SJCRH30 (cell line): ENCODE results near the gene PRR16. TPM values are rescaled to one million over a fixed set of nuclear protein-coding genes. Genes with fewer than 3 reads are reported as not detected.

Experiments
- DNase-seq, 2 experiments: peaks; one replicate each; pipeline ENCODE4 v3.0.0-alpha.2; 2015 to 2020
- H3K27ac ChIP-seq: fragments of 250-450 bp; sonication (Bioruptor Pico); 2 replicates; pipeline ENCODE4 v1.5.1; 2020; ENCODE audit warnings: mild to moderate bottlenecking, moderate library complexity
- H3K27me3 ChIP-seq: fragments of 250-450 bp; sonication (Bioruptor Pico); 2 replicates; pipeline ENCODE4 v1.5.1; 2020; ENCODE audit warnings: mild to moderate bottlenecking, moderate library complexity
- H3K36me3 ChIP-seq: fragments of 250-450 bp; sonication (Bioruptor Pico); 2 replicates; pipeline ENCODE4 v1.5.1; 2020; ENCODE audit warnings: mild to moderate bottlenecking, moderate library complexity
- H3K4me1 ChIP-seq: fragments of 250-450 bp; sonication (Bioruptor Pico); 2 replicates; pipeline ENCODE4 v1.5.1; 2020; ENCODE audit warnings: mild to moderate bottlenecking, moderate library complexity
- H3K4me3 ChIP-seq: fragments of 250-450 bp; sonication (Bioruptor Pico); 2 replicates; pipeline ENCODE4 v1.5.1; 2020; ENCODE audit warnings: mild to moderate bottlenecking, moderate library complexity
- H3K9me3 ChIP-seq: fragments of 250-450 bp; sonication (Bioruptor Pico); replicated peaks from 2 replicates; pipeline ENCODE4 v1.5.1; 2020; ENCODE audit warnings: mild to moderate bottlenecking, moderate library complexity
- total RNA-seq: library from RNA; depleted of rRNA; stranded (reverse); fragments of >200 nt; shearing (Covaris generic); gene quantifications from 2 replicates; pipeline ENCODE4 v1.2.3, GENCODE V29; 2014

PRR16 gene
- total RNA-seq, 1 experiment from 2014 or later, result 0.20 TPM

- no peak for DNase-seq
- no peaks in the 10 kb centered on the region for H3K27me3 ChIP-seq
- no peak overlapping the region for H3K4me3 ChIP-seq
- no peaks in the 10 kb centered on the region for H3K4me1 ChIP-seq
- H3K27ac ChIP-seq, result no peak overlapping the region
- H3K36me3 ChIP-seq, result no peaks in the 10 kb centered on the region
- H3K9me3 ChIP-seq, result no peaks in the 10 kb centered on the region
Measured at GRCh38 chr5:120552638-120553037, 88.5 kb downstream of the PRR16 start.

GRCh38 chr5:120555345-120555744 lies 91.2 kb downstream of the PRR16 start:
- DNase-seq, result no peak
- Histone ChIP-seq H3K4me3 (no peak overlapping the region), H3K4me1 (no peaks in the 10 kb centered on the region), H3K36me3 (no peaks in the 10 kb centered on the region), H3K9me3 (no peaks in the 10 kb centered on the region), H3K27me3 (no peaks in the 10 kb centered on the region), H3K27ac (no peak overlapping the region)

GRCh38 chr5:120564013-120564412 lies 99.9 kb downstream of the PRR16 start:
- no peaks in the 10 kb centered on the region for H3K9me3 ChIP-seq

GRCh38 chr5:120567066-120567465 lies 103.0 kb downstream of the PRR16 start:
- H3K36me3 ChIP-seq, result no peaks in the 10 kb centered on the region
- H3K4me1 ChIP-seq, result no peaks in the 10 kb centered on the region
- H3K9me3 ChIP-seq, result no peaks in the 10 kb centered on the region
- H3K4me3 ChIP-seq, result no peak overlapping the region
- DNase-seq, result no peak
- H3K27ac ChIP-seq, result no peak overlapping the region
- no peaks in the 10 kb centered on the region for H3K27me3 ChIP-seq

More at GRCh38 chr5:120564013-120564412, 99.9 kb downstream of the PRR16 start:
- Histone ChIP-seq H3K27ac (no peak overlapping the region), H3K4me3 (no peak overlapping the region), H3K27me3 (no peaks in the 10 kb centered on the region), H3K4me1 (no peaks in the 10 kb centered on the region), H3K36me3 (no peaks in the 10 kb centered on the region)
- DNase-seq, result no peak

- Histone ChIP-seq H3K27me3 (no peaks in the 10 kb centered on the region), H3K27ac (no peak overlapping the region), H3K9me3 (no peaks in the 10 kb centered on the region), H3K4me1 (no peaks in the 10 kb centered on the region), H3K4me3 (no peak overlapping the region), H3K36me3 (no peaks in the 10 kb centered on the region)
- DNase-seq, result no peak
Measured at GRCh38 chr5:120567921-120568320, 103.8 kb downstream of the PRR16 start.

- DNase-seq, result no peak
- Histone ChIP-seq H3K9me3 (no peaks in the 10 kb centered on the region), H3K4me1 (no peaks in the 10 kb centered on the region), H3K27ac (no peak overlapping the region), H3K36me3 (no peaks in the 10 kb centered on the region), H3K27me3 (no peaks in the 10 kb centered on the region), H3K4me3 (no peak overlapping the region)
Measured at GRCh38 chr5:120568711-120569110, 104.6 kb downstream of the PRR16 start.

- DNase-seq, result no peak
- H3K4me1 ChIP-seq, result no peaks in the 10 kb centered on the region
- H3K4me3 ChIP-seq, result no peak overlapping the region
- H3K9me3 ChIP-seq, result no peaks in the 10 kb centered on the region
- H3K36me3 ChIP-seq, result no peaks in the 10 kb centered on the region
- no peak overlapping the region for H3K27ac ChIP-seq
- H3K27me3 ChIP-seq, result no peaks in the 10 kb centered on the region
Measured at GRCh38 chr5:120576588-120576987, 112.5 kb downstream of the PRR16 start.

GRCh38 chr5:120582635-120583034 lies 118.5 kb downstream of the PRR16 start:
- DNase-seq, result no peak
- Histone ChIP-seq H3K9me3 (0 out of 2 replicates have a peak, but pooled peaks cover 3% of the 10 kb centered on the region), H3K4me1 (no peaks in the 10 kb centered on the region), H3K27ac (no peak overlapping the region), H3K27me3 (no peaks in the 10 kb centered on the region), H3K36me3 (no peaks in the 10 kb centered on the region), H3K4me3 (no peak overlapping the region)

GRCh38 chr5:120586646-120587045 lies 122.5 kb downstream of the PRR16 start:
- Histone ChIP-seq H3K9me3 (0 out of 2 replicates have a peak, but pooled peaks cover 3% of the 10 kb centered on the region), H3K27me3 (no peaks in the 10 kb centered on the region)
- no peak for DNase-seq

GRCh38 chr5:120591911-120592310 lies 127.8 kb downstream of the PRR16 start:
- no peak for DNase-seq
- Histone ChIP-seq H3K4me3 (no peak overlapping the region), H3K27me3 (no peaks in the 10 kb centered on the region), H3K36me3 (no peaks in the 10 kb centered on the region), H3K4me1 (no peaks in the 10 kb centered on the region), H3K9me3 (no peaks in the 10 kb centered on the region), H3K27ac (no peak overlapping the region)

More at GRCh38 chr5:120586646-120587045, 122.5 kb downstream of the PRR16 start:
- Histone ChIP-seq H3K27ac (no peak overlapping the region), H3K4me3 (no peak overlapping the region), H3K4me1 (no peaks in the 10 kb centered on the region), H3K36me3 (no peaks in the 10 kb centered on the region)

- H3K27me3 ChIP-seq, result no peaks in the 10 kb centered on the region
- no peak overlapping the region for H3K4me3 ChIP-seq
- peaks cover 6% of the 10 kb centered on the region for H3K4me1 ChIP-seq
- no peaks in the 10 kb centered on the region for H3K36me3 ChIP-seq
- DNase-seq, result no peak
- H3K27ac ChIP-seq, result no peak overlapping the region
- 0 out of 2 replicates have a peak, but pooled peaks cover 3% of the 10 kb centered on the region for H3K9me3 ChIP-seq
Measured at GRCh38 chr5:120599576-120599975, 135.5 kb downstream of the PRR16 start.

GRCh38 chr5:120600639-120601038 lies 136.5 kb downstream of the PRR16 start:
- Histone ChIP-seq H3K4me1 (peaks cover 14% of the 10 kb centered on the region), H3K36me3 (no peaks in the 10 kb centered on the region), H3K4me3 (no peak overlapping the region), H3K9me3 (0 out of 2 replicates have a peak, but pooled peaks cover 3% of the 10 kb centered on the region), H3K27ac (no peak overlapping the region), H3K27me3 (no peaks in the 10 kb centered on the region)
- DNase-seq, result no peak

GRCh38 chr5:120602033-120602432 lies 137.9 kb downstream of the PRR16 start:
- DNase-seq, result no peak
- Histone ChIP-seq H3K27ac (no peak overlapping the region), H3K27me3 (no peaks in the 10 kb centered on the region), H3K4me1 (peaks cover 17% of the 10 kb centered on the region), H3K36me3 (no peaks in the 10 kb centered on the region), H3K4me3 (no peak overlapping the region), H3K9me3 (0 out of 2 replicates have a peak, but pooled peaks cover 3% of the 10 kb centered on the region)

- H3K36me3 ChIP-seq, result no peaks in the 10 kb centered on the region
- no peak overlapping the region for H3K4me3 ChIP-seq
- peak; percentile 33 to 44 for DNase-seq
- H3K27ac ChIP-seq, result peak overlapping the region; percentile 48
- 0 out of 2 replicates have a peak, but pooled peaks cover 3% of the 10 kb centered on the region for H3K9me3 ChIP-seq
- H3K4me1 ChIP-seq, result peaks cover 17% of the 10 kb centered on the region
- no peaks in the 10 kb centered on the region for H3K27me3 ChIP-seq
Measured at GRCh38 chr5:120604884-120605283, 140.8 kb downstream of the PRR16 start.

- H3K4me3 ChIP-seq, result no peak overlapping the region
- H3K9me3 ChIP-seq, result 0 out of 2 replicates have a peak, but pooled peaks cover 3% of the 10 kb centered on the region
- H3K4me1 ChIP-seq, result peaks cover 17% of the 10 kb centered on the region
- no peaks in the 10 kb centered on the region for H3K27me3 ChIP-seq
- H3K36me3 ChIP-seq, result no peaks in the 10 kb centered on the region
- H3K27ac ChIP-seq, result peak overlapping the region; percentile 48
- DNase-seq, result no peak
Measured at GRCh38 chr5:120605325-120606079, 141.4 kb downstream of the PRR16 start.

- H3K4me3 ChIP-seq, result no peak overlapping the region
Measured at GRCh38 chr5:120609570-120609969, 145.5 kb downstream of the PRR16 start.

More at GRCh38 chr5:120609570-120609969, 145.5 kb downstream of the PRR16 start:
- DNase-seq, result no peak
- H3K9me3 ChIP-seq, result no peaks in the 10 kb centered on the region
- no peaks in the 10 kb centered on the region for H3K27me3 ChIP-seq
- peaks cover 11% of the 10 kb centered on the region for H3K4me1 ChIP-seq
- no peak overlapping the region for H3K27ac ChIP-seq
- H3K36me3 ChIP-seq, result no peaks in the 10 kb centered on the region
